ENCODE results near the gene CHMP2B.

The CHMP2B gene

GRCh38 chr3:87206635-87207034, 20.5 kb upstream of the CHMP2B start:
- TF ChIP-seq CTCF (conservative IDR thresholded peaks at IDR 0.05) (no peak), ZFX (IDR thresholded peaks at IDR 0.05) (no peak)
- H3K27ac ChIP-seq = no peak overlapping the region

DNA sequence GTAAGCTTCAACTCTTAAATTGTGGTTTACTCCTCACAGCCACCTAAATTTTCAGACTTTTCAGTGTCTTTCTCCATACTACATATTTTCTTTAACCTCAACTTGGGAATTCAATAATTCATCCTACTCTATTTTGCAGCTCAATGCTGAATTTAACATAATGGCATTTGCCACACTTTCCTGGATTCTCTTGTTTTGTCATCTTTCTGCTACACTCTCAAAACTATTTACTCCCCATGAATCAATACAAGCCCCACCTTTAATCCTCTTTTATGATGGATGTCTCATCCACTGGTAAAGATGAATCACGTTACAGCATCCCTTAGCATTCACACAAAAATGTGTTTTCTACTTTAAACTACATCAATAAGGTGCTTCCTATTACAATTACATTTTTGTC, 19.6 kb upstream of the CHMP2B start:
- TF ChIP-seq ZFX (IDR thresholded peaks at IDR 0.05) = no peak
- TF ChIP-seq CTCF (conservative IDR thresholded peaks at IDR 0.05) = no peak
- H3K27ac ChIP-seq = no peak overlapping the region

DNA sequence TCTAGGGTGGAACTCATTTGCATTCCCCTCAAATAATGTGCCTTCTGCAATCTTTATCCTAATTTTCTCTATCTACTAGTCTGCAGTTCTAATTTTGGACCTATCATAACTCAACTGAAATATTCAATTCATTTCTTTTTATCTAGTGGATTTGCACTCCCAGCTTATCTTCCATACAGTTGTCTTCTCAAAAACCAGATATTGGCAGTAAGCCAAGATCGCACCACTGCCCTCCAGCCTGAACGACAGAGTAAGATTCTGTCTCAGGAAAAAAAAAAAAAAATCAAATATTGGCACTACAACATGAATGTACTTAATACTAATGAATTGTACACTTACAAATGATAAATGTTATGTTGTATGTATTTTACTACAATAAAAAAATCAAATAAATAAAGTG, 18.0 kb upstream of the CHMP2B start:
- TF ChIP-seq CTCF (conservative IDR thresholded peaks at IDR 0.05) (no peak), ZFX (IDR thresholded peaks at IDR 0.05) (no peak)
- no peak overlapping the region for H3K27ac ChIP-seq

- TF ChIP-seq CTCF (conservative IDR thresholded peaks at IDR 0.05) (no peak), ZFX (IDR thresholded peaks at IDR 0.05) (no peak)
- H3K27ac ChIP-seq = no peak overlapping the region
These were observed 8.5 kb upstream of the CHMP2B start for GRCh38 chr3:87218560-87218959.

DNA sequence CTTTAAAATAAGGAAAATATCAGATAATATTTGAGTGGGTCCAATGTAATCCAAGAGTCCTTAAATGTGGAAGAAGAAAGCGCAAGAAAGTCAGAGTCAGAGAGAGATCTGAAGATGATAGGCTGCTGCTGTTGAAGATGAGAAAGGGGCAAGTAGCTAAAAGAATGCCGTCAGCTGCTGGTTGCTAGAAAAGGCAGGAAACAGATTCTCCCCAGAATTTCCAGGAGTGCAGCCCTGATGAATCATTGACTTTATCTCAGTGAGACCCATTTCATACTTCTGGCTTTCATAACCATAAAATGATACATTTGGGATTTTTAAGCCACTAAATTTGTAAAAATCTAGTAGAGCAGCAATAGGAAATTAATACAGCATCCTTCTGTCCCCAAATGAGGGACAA, 7.5 kb upstream of the CHMP2B start:
- no peak overlapping the region for H3K27ac ChIP-seq
- no peak for TF ChIP-seq ZFX (IDR thresholded peaks at IDR 0.05)
- no peak for TF ChIP-seq CTCF (conservative IDR thresholded peaks at IDR 0.05)

DNA sequence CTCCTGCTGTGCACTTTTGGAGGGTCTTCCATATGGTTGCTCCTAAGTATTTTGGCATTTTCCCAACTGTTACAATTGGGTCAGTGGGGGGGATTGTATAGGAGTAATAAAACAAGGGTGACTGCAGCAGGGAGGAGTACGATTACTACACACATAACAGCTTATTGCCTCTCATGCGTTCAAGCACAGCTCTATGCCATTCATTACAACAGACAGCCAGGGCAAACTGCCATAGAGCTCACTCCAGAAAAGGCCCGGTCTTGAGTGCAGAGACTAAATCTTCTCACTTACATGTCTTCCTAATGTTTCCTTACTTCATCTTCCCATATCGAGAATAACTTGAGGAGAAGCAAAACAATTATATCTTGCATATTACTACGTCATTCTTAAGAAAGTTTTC, 1.4 kb upstream of the CHMP2B start:
- H3K27ac ChIP-seq = no peak overlapping the region
- TF ChIP-seq CTCF (conservative IDR thresholded peaks at IDR 0.05) (no peak), ZFX (IDR thresholded peaks at IDR 0.05) (no peak)

- TF ChIP-seq CTCF (conservative IDR thresholded peaks at IDR 0.05) (no peak), ZFX (IDR thresholded peaks at IDR 0.05) (no peak)
- H3K27ac ChIP-seq = peak overlapping the region; percentile 96
These were observed 681 bp downstream of the CHMP2B start for GRCh38 chr3:87227835-87228144.
